ENCODE measurements around the gene SLC25A29.
"Not testable (repeated sequence)": the region's sequence is repeated elsewhere in the genome, so short reads cannot be mapped to it uniquely, and the experiment has no call there.

The SLC25A29 gene

GRCh38 chr14:100306101-100306997 is at the start of gene SLC25A29:
TSS of gene SLC25A29 (minus strand) at chr14:100306444. CDS start at chr14:100306232, 212 bp downstream.
- DNase-seq (ENCODE audit: low spot score): peak; percentile 94

DNA sequence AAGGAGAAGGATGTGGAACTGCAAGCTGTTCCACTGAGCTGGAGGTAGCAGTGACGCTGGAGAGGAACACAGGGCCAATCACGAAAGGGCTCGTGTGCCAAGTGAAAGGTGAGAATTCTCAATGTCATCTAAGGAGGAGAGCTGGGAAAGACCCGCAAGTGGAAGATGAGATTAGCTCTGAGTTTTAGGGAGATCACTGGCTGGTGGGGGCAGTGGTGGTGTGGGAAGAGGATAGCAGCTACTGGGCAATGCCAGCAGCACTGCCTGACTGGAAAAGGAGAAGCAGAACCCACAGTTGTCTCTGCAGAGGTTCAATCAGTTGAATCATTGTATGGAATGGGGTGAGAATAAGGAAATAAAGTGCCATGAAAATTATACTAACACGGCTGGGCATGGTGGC is 44.7 kb upstream of the SLC25A29 start:
- DNase-seq (ENCODE audit: low spot score): no peak

- peak; percentile 19 for DNase-seq (ENCODE audit: low spot score)
These were observed 44.2 kb upstream of the SLC25A29 start for GRCh38 chr14:100350276-100350926.

DNA sequence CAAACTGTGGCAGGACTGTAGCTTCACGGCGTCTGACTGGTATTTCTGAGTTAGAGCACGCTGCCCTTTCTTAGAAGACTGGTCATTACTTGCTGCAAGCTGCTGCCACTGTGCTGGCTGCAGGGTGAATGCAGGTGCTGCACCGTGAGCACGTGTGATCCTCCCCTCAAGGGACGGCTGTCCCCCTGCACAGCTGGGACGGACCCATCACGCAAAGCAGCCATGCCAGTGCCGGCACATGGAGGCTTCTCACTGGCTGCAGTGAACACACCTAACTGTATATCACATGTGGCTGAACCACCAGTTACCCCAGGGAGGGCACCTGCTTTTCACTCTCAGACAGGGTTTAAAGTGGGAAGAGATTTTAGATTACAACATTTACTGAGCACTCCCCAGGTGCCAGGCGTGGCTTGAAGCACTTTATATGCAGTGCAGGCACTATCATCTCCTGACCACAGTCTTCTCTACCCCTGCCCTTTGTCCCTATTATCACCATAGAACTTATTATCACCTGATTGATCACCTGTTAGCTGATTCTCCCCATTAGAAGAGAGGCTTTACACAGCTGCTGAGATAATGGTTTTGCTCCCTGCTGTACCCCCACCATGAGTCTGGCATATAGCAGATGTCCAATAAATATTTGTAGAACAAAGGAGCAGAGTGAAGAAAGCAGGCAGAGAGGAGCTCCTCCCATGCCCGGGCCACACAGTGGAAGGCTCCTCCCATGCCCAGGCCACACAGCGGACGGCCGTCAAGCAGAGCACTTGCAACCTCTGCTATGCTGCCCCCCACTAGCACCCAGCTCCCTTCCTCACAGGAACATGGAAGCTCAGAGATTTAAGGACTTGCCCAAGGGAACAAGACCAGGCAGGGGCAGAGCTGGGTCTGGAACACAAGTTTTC is 42.8 kb upstream of the SLC25A29 start:
- DNase-seq (ENCODE audit: low spot score): no peak

DNA sequence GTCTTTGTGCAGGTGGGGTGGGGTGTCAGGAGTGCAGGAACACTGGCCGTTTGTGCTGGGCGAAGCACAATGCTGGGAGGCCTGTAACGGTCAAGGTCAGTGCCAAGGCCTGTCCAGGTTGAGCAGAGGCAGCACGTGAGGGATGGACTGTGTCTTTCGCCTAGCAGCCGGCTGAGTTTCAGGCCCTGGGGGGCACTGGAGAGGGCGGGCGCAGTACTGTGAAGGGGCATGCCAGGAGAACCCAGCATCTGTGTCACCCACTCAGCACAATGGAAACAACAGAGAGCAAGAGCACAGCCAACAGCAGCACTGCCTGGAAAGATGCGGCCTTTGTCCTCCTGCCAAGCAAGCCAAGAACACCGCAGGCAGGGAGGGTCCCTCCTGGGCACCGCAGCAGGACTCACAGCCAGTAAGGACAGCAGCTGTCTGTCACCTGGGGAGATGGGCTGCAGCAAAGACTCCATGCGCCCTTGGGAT is 42.0 kb upstream of the SLC25A29 start:
- no peak for DNase-seq (ENCODE audit: low spot score)

DNA sequence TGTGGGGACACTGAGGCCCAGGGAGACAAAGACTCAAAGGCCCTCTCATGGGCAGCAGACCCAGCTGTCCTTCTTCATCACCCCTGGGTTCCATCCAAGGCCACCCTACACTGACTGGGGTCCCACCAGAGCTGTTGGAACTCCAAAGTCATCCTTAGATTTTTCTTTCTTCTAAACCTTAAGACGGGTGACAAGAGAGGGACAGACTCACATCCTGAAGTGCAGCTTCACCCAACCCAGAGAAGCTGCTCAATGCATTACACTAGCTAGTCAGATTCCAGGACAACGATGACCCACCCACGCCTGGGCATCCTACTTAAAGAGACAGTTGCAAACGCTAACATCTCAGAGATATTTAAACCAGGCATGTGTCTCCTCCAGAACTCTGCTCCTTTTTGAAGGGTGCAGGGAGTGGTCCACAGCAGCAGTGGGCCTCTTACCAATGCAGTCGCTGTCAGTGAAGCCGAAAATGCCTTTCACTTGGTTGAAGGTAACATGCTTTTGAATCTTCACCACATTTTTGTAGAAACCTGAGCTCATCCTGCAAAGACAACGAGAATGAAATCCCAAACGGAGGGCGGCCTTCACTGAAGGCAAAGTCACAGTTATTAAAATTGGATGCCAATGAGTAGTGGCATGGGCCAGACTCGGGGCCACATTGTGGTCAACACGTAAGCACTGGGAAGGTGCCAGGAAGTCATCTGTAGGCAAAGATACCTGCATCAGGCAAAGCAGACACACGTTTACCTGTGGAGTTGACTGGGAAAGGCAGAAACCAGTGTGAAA is 40.3 kb upstream of the SLC25A29 start:
- DNase-seq (ENCODE audit: low spot score): no peak

GRCh38 chr14:100345711-100346110 is 39.5 kb upstream of the SLC25A29 start:
- no peak for DNase-seq (ENCODE audit: low spot score)

- not testable (repeated sequence) for DNase-seq (ENCODE audit: low spot score)
These were observed 38.4 kb upstream of the SLC25A29 start for GRCh38 chr14:100344657-100345056.

- DNase-seq (ENCODE audit: low spot score): not testable (repeated sequence)
These were observed 36.6 kb upstream of the SLC25A29 start for GRCh38 chr14:100342826-100343225.

GRCh38 chr14:100342195-100342594 is 36.0 kb upstream of the SLC25A29 start:
- no peak for DNase-seq (ENCODE audit: low spot score)

GRCh38 chr14:100341301-100342031 is 35.2 kb upstream of the SLC25A29 start:
- peak; percentile 66 for DNase-seq (ENCODE audit: low spot score)

DNA sequence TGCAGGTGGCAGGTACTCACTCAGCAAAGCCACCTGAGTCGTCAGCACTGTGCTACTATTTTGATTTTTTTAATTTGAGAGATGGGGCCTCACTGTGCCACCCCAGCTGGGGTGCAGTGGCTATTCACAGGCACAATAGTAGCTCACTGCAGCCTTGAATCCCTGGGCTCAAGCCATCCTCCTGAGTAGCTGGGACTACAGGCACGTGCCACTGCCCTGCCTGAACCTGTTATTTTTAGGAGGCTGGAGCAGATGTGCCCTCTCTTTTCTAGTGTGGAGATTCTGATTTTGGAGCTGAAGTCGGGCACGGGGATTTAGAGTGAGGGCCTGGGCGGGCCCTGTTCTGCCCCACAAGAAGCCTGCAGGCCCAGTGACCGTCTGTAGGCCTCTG is 34.2 kb upstream of the SLC25A29 start:
- DNase-seq (ENCODE audit: low spot score): no peak

DNA sequence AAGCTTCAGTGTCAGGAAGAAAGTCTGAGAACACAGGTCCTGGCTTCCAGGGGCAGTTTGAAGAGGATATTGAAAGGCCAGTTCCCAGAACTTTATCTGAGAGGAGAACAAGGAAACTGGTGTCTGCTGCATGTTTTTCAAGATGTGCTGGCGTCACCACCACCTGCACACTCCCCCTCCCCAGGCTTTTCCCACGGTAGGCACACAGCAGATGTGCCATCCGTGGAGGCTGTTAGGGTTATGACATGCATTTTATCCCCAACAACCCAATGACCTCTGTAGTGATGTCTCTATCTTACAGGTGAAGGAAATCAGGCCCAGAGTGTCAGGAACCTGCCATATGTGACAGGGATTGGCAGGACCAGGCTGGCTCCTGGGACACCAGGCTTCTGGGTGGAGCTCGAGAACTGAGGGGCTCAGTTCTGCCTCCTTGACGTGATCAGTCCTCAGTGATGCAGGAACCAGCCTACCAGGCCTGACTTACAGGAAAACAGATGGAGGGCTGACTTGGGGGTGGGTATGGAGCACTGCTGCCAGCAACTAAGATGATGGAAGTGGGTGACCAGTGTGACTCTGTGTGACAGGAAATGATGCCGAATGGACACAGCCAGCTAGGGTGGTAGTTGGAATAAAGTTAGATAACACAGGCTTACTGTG is 33.6 kb upstream of the SLC25A29 start:
- no peak for DNase-seq (ENCODE audit: low spot score)

GRCh38 chr14:100336618-100337530 is 30.6 kb upstream of the SLC25A29 start:
- DNase-seq (ENCODE audit: low spot score): no peak

DNA sequence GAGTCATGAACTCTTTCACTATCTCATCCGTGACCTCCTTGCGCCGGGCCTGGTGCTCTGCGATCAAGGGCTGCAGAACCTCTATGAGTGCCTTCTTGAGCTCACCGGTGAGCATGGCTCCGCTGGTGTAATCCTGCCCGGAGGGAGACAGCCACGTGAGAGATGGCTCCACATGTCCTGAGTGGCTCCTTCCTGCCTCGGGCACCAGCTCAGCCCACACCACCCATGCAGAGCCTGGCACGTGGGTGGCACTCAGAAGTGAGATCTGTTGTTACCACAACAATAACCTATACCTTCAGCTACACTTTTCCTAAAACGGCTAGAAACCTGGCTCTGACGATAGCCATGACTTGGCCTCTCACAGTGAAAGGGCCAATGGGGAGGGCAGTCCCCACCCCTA is 28.7 kb upstream of the SLC25A29 start:
- no peak for DNase-seq (ENCODE audit: low spot score)

- DNase-seq (ENCODE audit: low spot score): no peak
These were observed 27.6 kb upstream of the SLC25A29 start for GRCh38 chr14:100333827-100334226.

DNA sequence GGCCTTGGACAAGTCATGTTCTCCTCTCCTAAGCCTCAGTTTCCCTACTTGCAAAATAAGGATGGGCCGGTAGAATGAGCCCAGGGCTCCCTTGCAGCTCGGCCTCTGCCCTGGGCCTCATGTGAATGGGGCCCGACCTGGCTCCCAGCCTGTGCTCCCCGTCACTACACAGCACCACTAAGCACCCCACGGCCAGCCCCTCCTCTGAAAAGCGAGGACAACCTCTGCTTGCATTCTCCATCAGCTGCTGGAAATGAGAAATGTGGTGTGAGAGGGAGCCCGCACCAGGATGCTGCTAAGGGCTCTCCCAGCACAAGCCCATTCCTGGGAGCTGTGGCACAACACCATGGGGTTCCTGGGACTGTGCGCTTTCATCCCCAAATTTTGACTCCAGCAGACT is 27.1 kb upstream of the SLC25A29 start:
- no peak for DNase-seq (ENCODE audit: low spot score)

DNA sequence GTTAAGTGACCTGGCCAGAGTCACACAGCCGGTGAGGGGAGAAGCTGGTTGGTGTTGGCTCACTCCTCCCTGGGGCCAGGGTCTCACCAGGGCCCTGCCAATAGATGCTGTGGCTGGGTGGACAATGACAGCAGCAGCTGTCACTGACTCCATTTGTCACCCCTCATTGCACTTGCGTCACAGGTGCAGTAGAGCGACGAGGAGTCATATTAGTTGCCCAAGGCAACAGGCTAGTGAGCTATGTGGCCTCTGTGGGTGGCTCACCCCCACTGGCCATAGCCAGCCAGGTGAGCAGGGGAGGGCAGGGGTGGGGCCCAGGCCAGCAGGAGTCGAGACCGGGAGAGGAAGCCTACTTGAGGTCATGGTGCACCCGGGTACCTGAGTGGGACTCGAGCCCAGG is 26.6 kb upstream of the SLC25A29 start:
- no peak for DNase-seq (ENCODE audit: low spot score)

DNA sequence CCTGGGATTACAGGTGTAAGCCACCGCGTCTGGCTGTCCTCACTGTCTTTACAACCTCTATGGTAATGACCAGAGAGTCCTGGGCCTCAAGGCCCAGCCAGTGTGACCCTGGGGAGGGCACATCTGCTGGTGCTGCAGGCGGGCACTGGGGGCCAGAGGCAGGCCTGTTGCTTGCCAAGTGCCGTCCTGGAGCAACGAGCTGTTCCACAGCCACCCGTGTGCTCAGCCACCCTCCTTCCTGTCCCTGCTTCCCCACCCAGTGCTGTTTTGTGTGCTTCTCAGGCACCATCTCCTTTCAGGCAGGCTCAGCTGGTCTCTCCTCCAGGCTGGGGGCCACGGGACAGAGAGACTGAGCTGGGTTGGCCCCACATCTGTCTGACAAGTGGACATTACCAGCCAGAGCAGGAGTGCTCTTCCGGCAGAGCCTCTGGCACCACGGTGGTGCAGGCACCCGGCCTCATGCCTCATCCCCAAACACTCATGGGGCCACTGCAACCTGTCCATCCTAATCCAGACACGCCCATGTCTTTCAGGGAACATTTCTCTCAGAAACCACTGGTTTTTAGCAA is 25.9 kb upstream of the SLC25A29 start:
- no peak for DNase-seq (ENCODE audit: low spot score)

Data from globus pallidus (tissue), 1 donor.